Bronchial epithelial cell (primary cell): ENCODE data around the gene HBG2. TPM values are rescaled to one million over a fixed set of nuclear protein-coding genes. Genes with fewer than 3 reads are reported as not detected.
A peak's percentile ranks its signal among the peaks of the same experiment; 100 is the strongest.

Experiments used
- DNase-seq: peaks from one replicate; pipeline ENCODE4 v3.0.0-alpha.2; 2010; ENCODE audit warnings: low read depth
- FAIRE-seq: peaks from 2 replicates; lab custom pipeline; 2011; peaks lifted over from hg19 to GRCh38; lab: Jason Lieb, UNC
- H3K27me3 ChIP-seq: 2 replicates; pipeline ENCODE4 v1.5.1; 2011; ENCODE audit warnings: low read length; ENCODE audit not compliant: control insufficient read depth, insufficient read depth
- H3K36me3 ChIP-seq: 2 replicates; pipeline ENCODE4 v1.5.1; 2011; ENCODE audit warnings: low read length; ENCODE audit not compliant: control insufficient read depth, insufficient read depth
- H3K4me3 ChIP-seq: 2 replicates; pipeline ENCODE4 v1.5.1; 2011; ENCODE audit warnings: mild to moderate bottlenecking, low read depth, low read length, control low read depth
- total RNA-seq: library from RNA; depleted of rRNA; stranded (reverse); fragments of >200 nt; gene quantifications from 2 replicates; pipeline ENCODE4 v1.2.1, GENCODE V29; 2014
- TF ChIP-seq, protein P1 (sequence below): IDR thresholded peaks from 2 replicates; pipeline ENCODE4 v1.5.1; 2011; ENCODE audit warnings: mild to moderate bottlenecking, moderate library complexity, low read length, control low read depth, inconsistent platforms; ENCODE audit not compliant: insufficient read depth, severe bottlenecking

HBG2 gene
- total RNA-seq, 1 donor from 2014 or later: not detected

DNA sequence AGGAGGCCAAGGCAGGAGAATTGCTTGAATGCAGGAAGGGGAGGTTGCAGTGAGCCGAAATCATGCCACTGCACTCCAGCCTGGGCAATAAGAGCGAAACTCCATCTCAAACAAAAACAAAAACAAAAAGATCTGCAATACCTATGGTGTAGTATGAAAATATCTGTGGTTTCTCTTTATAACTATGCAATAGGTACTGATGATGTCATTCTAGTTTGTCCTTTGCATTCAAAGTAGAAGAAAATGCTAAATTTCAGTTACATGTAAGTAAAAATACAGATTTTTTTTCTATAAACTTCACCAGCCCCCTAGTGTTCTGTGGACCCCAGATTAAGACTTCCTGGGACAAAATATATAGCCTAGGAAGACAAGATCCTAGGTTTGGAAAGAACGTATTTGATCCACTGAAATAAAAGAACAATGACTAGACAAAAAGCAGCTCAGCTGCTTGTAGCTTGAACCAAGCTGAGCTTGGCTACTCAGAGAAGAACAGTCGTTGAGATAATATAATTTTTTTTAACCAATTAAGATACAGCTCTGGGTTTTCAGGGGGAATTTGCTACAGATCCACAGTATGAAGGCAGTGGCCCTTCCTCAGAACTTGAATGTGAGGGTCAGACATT is 17.9 kb upstream of the HBG2 start:
- FAIRE-seq (no peak), DNase-seq (no peak)
- no peak overlapping the region for H3K4me3 ChIP-seq
- H3K27me3 ChIP-seq: no peaks in the 10 kb centered on the region
- H3K36me3 ChIP-seq: no peaks in the 10 kb centered on the region
- TF ChIP-seq, protein P1, sequence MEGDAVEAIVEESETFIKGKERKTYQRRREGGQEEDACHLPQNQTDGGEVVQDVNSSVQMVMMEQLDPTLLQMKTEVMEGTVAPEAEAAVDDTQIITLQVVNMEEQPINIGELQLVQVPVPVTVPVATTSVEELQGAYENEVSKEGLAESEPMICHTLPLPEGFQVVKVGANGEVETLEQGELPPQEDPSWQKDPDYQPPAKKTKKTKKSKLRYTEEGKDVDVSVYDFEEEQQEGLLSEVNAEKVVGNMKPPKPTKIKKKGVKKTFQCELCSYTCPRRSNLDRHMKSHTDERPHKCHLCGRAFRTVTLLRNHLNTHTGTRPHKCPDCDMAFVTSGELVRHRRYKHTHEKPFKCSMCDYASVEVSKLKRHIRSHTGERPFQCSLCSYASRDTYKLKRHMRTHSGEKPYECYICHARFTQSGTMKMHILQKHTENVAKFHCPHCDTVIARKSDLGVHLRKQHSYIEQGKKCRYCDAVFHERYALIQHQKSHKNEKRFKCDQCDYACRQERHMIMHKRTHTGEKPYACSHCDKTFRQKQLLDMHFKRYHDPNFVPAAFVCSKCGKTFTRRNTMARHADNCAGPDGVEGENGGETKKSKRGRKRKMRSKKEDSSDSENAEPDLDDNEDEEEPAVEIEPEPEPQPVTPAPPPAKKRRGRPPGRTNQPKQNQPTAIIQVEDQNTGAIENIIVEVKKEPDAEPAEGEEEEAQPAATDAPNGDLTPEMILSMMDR: no peak

DNA sequence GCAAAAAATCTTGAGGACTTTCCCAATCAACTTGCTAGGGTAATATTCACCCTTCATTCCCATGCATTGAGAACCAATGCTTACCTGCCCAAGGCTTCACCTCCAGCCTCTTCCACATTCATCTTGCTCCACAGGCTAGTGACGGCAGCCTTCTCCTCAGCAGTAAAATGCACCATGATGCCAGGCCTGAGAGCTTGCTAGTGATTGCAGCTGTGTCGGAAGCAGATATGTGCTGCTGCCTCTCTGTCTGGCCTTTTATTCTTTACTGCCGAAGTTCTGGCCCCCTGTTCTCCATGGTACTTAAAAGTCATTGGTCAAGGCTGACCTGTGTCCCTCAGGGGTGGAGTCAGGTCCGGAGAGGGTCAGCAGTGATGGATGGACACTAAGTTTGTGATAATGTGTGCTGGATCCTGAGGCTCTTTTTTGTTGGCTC is 15.2 kb upstream of the HBG2 start, which contains the start of gene HBE1:
TSS of gene HBE1 (minus strand) at position 231 of the 433 bp plus-strand sequence. CDS start at position 176, 55 bp downstream.
- FAIRE-seq (peak; percentile 87), DNase-seq (no peak)
- TF ChIP-seq, protein P1: no peak
- no peaks in the 10 kb centered on the region for H3K27me3 ChIP-seq
- no peak within 1 kb of the TSS for H3K4me3 ChIP-seq
- no peaks in the 10 kb centered on the region for H3K36me3 ChIP-seq

DNA sequence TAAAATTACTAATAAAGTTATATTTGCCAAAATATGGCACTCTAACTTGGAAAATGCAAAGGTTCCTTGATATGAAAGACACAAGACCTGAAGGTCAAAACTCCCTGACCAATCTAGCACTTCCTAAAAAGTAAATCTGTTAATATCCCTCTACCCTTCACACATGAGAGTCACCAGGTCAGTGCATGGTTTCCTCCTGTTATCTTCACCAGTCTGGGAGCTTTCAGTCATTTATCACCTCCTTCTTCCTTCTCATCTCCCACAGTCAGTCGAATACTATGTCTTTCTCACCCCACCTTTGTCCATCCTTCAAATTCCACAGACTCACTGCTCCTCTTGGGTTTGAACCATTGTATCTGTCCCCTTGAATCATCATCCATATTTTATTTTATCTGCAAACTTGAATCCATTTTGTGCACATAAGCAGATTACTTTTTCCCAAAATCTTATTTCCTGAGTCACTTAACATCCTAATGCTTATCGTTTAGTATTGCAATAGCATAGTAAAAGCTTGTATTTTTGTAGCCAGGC is 12.5 kb upstream of the HBG2 start:
- TF ChIP-seq, protein P1: no peak
- Histone ChIP-seq H3K27me3 (no peaks in the 10 kb centered on the region), H3K4me3 (no peak overlapping the region), H3K36me3 (no peaks in the 10 kb centered on the region)
- DNase-seq: no peak
- no peak for FAIRE-seq

DNA sequence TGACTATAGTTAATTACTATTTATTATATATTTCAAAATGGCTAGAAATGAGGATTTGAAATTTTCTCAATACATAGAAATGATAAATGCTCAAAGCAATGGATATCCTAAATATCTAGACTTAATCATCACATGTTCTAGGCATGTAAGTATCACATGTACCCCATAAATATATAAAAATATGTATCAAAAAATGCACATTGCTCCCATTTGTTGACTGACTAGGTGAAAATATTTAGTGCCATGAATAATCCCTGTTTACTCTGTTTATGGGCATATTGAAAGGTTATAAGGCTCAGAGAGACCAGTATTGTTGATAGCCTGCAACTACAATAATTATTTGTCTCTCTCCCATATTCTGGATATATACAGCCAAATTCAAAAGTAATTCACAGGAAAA is 12.0 kb upstream of the HBG2 start:
- Histone ChIP-seq H3K36me3 (no peaks in the 10 kb centered on the region), H3K4me3 (no peak overlapping the region), H3K27me3 (no peaks in the 10 kb centered on the region)
- TF ChIP-seq, protein P1: no peak
- DNase-seq (no peak), FAIRE-seq (no peak)

DNA sequence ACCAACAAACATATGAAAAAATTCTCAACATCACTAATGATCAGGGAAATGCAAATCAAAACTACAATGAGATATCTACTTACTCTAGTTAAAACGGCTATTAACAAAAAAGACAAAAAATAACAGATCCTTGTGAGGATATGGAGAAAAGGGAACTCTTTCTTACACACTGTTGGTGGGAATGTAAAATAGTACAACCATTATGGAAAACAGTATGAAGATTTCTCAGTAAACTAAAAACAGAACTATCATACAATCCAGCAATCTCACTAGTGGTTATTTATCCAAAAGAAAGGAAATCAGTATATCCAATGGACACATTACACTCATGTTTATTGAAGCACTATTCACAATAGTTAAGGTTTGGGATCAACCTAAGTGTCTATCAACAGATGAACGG is 11.3 kb upstream of the HBG2 start:
- no peaks in the 10 kb centered on the region for H3K27me3 ChIP-seq
- no peak for FAIRE-seq
- H3K36me3 ChIP-seq: no peaks in the 10 kb centered on the region
- DNase-seq: no peak
- TF ChIP-seq, protein P1: no peak
- H3K4me3 ChIP-seq: no peak overlapping the region
